SK-N-SH treated with all-trans-retinoic acid at 6 μM for 48 hours (cell line): ENCODE data around the gene CCDC148.

ENCODE experiments used
- ISL1 ChIP-seq: fragments of 250-450 bp; sonication (Bioruptor Pico); IDR thresholded peaks from 2 replicates; pipeline ENCODE4 v2.1.2; 2022; ENCODE audit warnings: mild to moderate bottlenecking, moderate library complexity
- PATZ1 ChIP-seq: fragments of 250-450 bp; sonication (Bioruptor Pico); IDR thresholded peaks from 2 replicates; pipeline ENCODE4 v1.8.0; 2020; ENCODE audit warnings: mild to moderate bottlenecking, moderate library complexity, borderline replicate concordance
- TOX ChIP-seq: fragments of 250-450 bp; sonication (Bioruptor Pico); IDR thresholded peaks from 2 replicates; pipeline ENCODE4 v1.8.0; 2021; ENCODE audit warnings: mild to moderate bottlenecking, moderate library complexity, borderline replicate concordance
- ZC3H10 ChIP-seq: fragments of 250-450 bp; sonication (Bioruptor Pico); IDR thresholded peaks from 2 replicates; pipeline ENCODE4 v1.5.1; 2021; ENCODE audit warnings: mild to moderate bottlenecking, moderate library complexity
- ZFP3 ChIP-seq: fragments of 250-450 bp; sonication (Bioruptor Pico); IDR thresholded peaks from 2 replicates; pipeline ENCODE4 v1.5.0; 2020; ENCODE audit warnings: mild to moderate bottlenecking, moderate library complexity

GRCh38 chr2:158325782-158326340 is 130.7 kb downstream of the CCDC148 start:
- no peak for TF ChIP-seq ZFP3
- no peak for TF ChIP-seq TOX (CRISPR knock-in tag)
- TF ChIP-seq ZC3H10 (CRISPR knock-in tag): no peak
- no peak for TF ChIP-seq PATZ1
- TF ChIP-seq ISL1 (CRISPR knock-in tag): no peak
